Stimulated activated naive CD8-positive, alpha-beta T cell treated with anti-CD3 and anti-CD28 coated beads, Interleukin-15, Interleukin-2, amounts not matched to agents 100 U/mL and 50 U/mL, for 24 hours (primary cell): ENCODE data around the gene ZNF284.
"Not testable (repeated sequence)": the region's sequence is repeated elsewhere in the genome, so short reads cannot be mapped to it uniquely, and the experiment has no call there.

ENCODE experiments used
- ATAC-seq: fragments of 150-1000 bp; cut with Tn5 transposase; one replicate; pipeline ENCODE4 v1.10.0; 2021
- DNase-seq: peaks from one replicate; pipeline ENCODE4 v3.0.0; 2021

The ZNF284 gene

DNA sequence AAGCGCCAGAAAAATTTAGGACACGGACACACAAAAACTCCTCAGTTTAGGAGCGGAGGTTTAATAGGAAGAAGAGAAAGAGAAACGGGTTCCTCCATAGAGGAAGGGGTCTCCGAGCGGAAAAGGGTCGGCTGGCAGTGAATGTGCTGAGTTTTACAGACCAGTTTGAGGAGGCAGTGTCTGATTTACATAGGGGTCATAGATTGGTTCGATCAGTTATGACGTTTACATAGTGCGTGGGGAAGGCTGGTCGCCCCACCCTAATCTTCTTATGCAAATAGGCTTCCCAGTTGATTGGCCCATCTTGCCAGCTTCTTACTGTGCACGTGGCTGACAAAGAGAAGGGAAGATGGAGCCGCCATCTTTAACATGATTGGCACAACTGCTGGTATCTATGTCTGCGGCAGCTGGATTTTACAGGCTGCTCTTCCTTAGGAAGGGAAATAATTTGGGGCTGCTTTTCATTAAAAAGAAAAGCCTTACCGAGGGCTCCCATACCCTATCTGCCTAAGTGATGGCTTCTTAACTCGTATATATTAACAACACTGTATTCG, 40.0 kb downstream of the ZNF284 start:
- ATAC-seq (no peak), DNase-seq (no peak)

DNA sequence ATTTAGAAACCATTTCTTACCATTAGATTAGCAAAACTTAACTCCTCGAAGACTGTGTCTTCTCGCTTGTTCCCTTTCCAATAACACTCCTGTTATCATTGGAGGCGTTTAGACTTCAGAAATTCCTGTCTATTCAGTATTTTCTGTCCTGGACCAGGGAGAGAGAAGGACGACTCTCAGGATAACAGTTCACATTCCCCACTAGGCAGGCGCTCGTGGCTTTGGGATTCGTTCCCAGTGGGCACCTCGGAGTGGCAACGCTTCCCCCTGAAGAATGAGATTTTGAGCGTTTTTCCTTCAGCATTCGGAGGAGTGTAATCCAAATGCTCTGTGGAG, 40.8 kb downstream of the ZNF284 start:
- ATAC-seq: no peak
- no peak for DNase-seq

DNA sequence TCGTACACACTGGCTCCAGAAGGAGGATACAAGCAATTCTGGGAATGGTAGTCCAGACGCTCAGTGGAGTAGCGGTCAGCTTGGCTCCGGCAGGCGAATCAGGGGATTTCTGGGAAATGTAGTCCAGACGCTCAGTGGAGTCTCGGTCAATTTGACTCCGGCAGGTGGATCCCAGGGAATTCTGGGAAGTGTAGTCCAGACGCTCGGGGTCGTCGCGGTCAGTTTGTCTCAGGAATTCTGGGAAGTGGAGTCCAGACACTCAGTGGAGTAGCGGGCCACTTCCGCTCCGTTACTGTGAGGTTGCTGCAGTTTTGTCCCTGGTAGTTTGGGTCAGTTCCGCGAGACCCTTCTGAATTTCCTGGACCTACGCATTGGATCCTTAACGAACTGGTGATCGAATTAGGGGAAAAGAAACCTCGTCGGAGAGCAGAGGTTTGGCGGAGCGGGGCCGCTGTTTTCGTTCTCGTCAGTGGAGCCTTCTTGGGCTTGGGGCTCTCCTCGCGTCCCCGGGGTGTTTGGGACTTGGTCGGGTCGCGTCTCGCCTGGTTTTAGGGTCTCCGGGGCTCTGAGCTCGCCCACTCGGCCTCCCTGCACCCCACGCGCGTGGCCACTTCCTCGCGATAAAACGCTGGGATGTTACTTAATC, 41.3 kb downstream of the ZNF284 start, which contains the start of gene ZNF225:
ZNF225 (plus strand) TSS at position 262 of the 646 bp plus-strand sequence. CDS start 2,429 bp downstream, outside the sequence.
- ATAC-seq (peak; percentile 96), DNase-seq (peak; percentile 82)

GRCh38 chr19:44113784-44114390, 41.9 kb downstream of the ZNF284 start:
- DNase-seq (peak; percentile 8), ATAC-seq (no peak)

DNA sequence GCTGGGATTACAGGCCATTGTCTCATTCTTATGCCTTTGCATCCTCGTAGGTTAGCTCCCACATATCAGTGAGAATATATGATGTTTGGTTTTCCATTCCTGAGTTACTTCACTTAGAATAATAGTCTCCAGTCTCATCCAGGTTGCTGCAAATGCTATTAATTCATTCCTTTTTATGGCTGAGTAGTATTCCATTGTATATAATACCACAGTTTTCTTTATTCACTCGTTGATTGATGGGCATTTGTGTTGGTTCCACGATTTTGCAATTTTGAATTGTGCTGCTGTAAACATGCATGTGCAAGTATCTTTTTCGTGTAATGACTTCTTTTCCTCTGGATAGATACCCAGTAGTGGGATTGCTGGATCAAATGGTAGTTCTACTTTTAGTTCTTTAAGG, 49.2 kb downstream of the ZNF284 start:
- not testable (repeated sequence) for ATAC-seq, DNase-seq

DNA sequence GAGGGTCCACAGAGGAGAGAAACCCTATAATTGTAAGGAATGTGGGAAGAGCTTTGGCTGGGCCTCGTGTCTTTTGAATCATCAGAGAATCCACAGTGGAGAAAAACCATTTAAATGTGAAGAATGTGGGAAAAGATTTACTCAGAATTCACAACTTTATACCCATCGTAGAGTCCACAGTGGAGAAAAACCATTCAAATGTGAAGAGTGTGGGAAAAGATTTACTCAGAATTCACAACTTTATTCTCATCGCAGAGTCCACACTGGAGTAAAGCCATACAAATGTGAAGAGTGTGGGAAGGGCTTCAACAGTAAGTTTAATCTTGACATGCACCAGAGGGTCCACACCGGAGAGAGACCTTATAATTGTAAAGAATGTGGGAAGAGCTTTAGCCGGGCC, 60.0 kb downstream of the ZNF284 start:
- DNase-seq (no peak), ATAC-seq (no peak)
